ENCODE data around the gene CARD19.
"Not testable (repeated sequence)": the region's sequence is repeated elsewhere in the genome, so short reads cannot be mapped to it uniquely, and the experiment has no call there.

DNA sequence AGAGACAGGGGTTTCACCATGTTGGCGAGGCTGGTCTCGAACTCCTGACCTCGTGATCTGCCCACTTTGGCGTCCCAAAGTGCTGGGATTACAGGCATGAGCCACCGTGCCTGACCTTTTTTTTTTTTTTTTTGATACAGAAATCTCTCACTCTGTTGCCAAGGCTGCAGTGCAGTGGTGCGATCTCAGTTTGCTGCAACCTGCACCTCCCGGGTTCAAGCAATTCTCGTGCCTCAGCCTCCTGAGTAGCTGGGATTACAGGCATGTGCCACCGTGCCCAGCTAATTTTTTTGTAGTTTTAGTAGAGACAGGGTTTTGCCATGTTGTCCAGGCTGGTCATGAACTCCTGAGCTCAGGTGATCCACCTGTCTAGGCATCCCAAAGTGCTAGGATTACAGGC lies 21.5 kb downstream of the CARD19 start:
- TF ChIP-seq, protein P1, sequence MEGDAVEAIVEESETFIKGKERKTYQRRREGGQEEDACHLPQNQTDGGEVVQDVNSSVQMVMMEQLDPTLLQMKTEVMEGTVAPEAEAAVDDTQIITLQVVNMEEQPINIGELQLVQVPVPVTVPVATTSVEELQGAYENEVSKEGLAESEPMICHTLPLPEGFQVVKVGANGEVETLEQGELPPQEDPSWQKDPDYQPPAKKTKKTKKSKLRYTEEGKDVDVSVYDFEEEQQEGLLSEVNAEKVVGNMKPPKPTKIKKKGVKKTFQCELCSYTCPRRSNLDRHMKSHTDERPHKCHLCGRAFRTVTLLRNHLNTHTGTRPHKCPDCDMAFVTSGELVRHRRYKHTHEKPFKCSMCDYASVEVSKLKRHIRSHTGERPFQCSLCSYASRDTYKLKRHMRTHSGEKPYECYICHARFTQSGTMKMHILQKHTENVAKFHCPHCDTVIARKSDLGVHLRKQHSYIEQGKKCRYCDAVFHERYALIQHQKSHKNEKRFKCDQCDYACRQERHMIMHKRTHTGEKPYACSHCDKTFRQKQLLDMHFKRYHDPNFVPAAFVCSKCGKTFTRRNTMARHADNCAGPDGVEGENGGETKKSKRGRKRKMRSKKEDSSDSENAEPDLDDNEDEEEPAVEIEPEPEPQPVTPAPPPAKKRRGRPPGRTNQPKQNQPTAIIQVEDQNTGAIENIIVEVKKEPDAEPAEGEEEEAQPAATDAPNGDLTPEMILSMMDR (IDR thresholded peaks at IDR 0.05): not testable (repeated sequence)
- TF ChIP-seq POLR2A (IDR thresholded peaks at IDR 0.05): not testable (repeated sequence)

Data from heart left ventricle (tissue), 13 donors.